Ureter (tissue), 1 donor: ENCODE data around the gene MROH9. TPM values are rescaled to one million over a fixed set of nuclear protein-coding genes. Genes with fewer than 3 reads are reported as not detected.

ENCODE experiments used
- DNase-seq: peaks from one replicate; pipeline ENCODE4 v3.0.0-alpha.2; 2020; ENCODE audit warnings: low spot score
- total RNA-seq: library from RNA; stranded (reverse); gene quantifications from one replicate; pipeline ENCODE4 v1.2.4, GENCODE V29; 2023
- donor health status: DM: yes; HTN: yes; CAD: no.

The MROH9 gene
- total RNA-seq, 1 donor from 2014 or later = not detected

DNA sequence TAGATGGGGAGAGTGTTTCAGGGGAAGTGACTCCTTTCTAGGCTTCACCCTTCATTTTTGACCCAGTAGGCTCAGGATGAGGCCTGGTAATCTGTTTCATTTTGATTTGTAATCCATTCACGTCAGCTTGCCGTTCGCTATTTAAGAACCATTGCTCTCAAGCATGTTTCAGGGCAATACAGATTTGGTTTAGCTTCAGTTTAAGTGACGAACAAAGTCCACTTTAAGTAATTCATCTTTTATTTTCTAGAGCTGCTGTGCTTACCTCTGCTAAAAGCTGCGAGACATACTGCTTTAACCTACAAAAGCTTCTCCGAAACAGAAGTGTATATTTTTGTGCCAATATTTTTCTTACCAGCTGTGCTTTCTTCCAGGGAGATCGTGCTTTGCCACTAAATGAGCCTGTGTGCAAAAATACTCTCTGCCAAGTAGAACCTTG, 146.4 kb downstream of the MROH9 start:
- no peak for DNase-seq

DNA sequence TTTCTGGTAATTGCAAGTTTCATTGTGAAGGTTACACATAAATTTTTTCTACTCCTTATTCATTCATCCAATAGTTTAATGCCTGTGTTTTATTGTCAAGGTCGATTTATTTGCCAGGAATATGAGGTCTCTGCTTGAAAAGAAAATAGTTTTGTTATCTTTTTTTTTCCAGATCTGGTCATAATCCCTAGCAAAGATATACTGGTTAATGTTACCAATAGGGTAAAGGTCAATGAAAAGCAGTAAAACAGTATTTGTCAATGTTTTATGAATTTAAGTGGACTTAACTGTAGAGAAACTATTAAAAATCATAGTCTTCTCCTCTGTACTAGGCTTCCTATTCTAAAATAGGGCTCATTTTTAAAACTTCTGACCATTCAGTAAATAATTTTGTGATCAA, 147.3 kb downstream of the MROH9 start:
- DNase-seq = no peak

DNA sequence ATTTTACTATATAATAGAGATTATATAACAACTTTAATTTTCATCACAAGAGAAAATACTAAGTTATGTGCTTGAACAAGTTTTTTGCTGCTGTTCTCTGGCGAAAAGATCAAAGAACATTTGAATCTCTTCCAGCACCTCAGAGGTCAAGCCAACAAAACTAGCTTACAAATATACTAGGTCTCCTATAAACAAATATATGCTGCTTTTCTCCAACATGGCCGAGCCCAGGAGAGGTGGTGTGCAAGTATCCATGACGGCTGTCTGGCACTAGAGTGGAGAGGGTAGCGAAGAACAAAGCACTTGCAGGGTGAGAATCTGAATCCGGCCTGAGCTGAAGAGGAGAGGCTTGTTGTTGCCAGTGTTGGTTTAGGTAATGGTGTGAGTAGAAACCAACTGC, 147.9 kb downstream of the MROH9 start:
- no peak for DNase-seq

DNA sequence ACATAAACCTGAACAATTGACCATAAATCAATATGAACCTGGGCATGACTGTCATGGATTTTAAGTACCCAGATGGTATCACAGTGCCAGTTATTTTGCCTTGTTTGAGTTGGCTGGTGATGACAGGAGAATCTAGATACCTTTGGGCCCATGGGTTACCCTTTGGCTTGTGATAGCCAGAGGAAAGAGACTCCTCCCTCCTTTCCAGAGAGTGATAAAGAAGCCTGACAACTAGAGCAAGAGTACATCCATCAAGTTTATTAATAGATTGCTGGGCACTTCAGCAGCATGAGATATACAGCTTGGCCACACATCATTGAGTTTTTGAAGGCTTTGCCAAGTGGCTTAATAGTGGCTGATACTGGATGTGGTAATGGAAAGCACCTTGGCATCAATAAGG, 148.8 kb downstream of the MROH9 start:
- no peak for DNase-seq

DNA sequence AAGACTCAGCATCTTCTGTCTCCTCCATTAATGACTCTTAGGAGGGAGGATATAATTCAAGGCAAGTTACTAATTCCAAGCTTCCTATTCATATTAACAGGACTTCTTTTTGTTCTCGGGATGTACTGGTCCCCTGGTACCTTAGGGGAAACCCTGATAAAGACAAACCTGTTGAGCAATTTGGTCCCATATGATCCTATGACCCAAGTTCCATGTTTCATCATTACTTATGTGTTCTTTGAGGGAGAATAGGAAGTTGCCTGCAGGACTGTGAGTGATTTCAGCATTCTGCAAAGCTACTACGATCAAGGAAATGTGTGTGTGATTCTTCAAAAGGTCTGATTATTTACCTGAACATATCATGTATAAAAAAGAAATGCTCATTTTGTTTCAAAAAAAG, 149.5 kb downstream of the MROH9 start:
- no peak for DNase-seq

DNA sequence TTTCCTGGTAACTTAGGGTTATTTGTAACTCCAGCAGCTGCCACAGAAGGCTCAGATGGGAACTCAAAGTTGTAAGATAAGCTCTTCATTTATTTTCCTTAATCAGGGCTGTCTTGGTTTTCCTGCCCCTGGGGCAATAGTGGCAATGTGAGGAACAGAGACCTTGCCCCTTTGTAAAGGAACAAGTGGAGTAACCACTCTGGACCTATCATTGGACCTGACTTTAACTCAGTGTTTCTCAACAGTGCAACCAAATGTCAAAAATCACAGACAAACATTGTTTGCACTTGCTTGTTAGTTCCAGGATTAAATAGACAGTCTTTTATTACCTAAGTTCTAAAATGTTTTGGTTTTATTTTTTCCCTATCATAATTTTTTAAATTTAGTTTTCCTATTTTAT, 152.6 kb downstream of the MROH9 start:
- DNase-seq = no peak

DNA sequence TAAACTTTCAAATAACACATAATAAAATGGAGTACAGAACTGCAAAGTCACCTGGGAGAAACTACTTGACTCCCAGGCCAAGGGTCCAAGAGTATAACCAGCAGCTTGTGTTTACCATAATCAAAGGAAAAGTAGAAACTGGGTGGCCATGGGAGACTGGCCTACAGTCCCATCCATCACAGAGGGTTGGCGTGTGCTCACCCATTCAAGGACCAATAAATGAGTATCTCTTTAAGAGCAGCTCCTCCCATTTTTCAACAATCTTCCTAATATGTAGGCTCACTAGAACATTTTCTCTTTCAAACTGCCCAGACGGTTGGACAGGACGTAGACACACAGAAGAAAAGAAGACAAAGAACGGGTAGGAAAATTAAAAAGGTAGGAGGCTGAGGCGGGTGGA, 155.3 kb downstream of the MROH9 start, which contains the start of gene FMO3:
Gene FMO3 (plus strand): TSS at position 302 of the 400 bp plus-strand sequence. CDS start 1,754 bp downstream, outside the sequence.
- DNase-seq = no peak

DNA sequence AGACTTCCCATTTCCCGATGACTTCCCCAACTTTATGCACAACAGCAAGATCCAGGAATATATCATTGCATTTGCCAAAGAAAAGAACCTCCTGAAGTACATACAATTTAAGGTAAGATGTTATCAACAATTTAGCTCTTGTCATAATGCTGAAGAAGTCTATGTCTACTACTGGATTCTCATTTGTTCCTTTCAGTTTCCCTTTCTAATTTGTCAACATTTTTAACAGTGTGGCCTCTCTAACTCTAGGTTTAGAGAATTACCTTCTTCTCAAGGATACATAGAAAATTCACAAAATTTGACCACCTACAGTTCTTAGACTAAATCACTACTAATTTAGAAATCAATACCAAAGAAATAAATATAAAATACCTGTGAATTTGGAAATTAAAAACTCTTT, 168.5 kb downstream of the MROH9 start:
- DNase-seq = no peak

DNA sequence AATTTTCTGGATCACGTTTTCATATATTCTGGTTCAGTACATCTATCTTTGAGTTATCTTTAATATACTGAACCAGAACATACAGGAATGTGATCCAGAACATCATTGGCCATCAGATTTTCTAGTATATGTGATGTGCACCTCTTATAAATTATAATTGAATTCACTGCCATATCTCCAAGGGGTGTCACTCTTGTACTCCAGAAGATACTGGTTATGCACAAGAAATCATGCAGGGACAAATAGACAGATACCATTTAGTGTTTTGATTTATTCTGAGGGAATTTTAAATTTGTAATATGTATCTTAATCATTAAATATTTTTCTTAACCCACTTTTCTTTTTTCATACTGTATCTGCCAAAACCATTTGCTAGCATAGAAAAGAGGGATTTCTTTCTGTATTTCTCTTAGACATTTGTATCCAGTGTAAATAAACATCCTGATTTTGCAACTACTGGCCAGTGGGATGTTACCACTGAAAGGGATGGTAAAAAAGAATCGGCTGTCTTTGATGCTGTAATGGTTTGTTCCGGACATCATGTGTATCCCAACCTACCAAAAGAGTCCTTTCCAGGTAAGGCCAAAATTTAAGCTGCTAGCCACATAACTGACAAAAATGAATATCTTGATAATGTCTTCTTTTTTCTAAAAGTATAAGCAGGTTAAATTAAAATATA, 172.1 kb downstream of the MROH9 start:
- DNase-seq = no peak

DNA sequence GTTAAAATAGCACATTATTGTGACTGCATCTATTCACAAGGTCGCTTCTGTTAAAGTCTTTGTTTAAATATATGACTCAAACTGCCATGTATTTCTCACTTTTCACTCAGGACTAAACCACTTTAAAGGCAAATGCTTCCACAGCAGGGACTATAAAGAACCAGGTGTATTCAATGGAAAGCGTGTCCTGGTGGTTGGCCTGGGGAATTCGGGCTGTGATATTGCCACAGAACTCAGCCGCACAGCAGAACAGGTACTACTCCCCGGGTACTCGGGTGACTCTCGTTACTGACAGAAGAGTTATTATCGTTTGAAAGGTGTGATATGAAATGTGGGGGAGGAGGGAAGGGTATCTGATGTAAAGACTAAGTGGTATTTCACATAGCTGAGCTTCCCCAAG, 172.6 kb downstream of the MROH9 start:
- no peak for DNase-seq

DNA sequence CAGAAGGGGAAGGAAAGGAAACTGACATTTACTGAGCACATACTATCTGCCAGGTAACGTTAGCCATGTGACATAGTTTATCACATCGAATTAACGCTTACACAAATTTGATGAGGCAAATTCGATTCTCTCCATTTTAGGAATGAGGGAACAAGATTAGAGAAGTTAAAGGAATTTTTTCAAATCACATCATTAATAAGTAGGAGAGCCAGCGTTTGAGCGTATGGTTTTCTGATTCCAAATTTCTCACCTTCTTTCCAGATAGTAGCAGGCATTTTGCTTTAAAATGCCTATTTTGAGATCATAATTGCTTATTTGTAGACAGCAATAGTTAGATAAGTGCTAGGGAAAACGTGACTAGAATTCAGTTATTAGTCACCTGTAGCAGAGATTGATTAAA, 174.6 kb downstream of the MROH9 start:
- no peak for DNase-seq

DNA sequence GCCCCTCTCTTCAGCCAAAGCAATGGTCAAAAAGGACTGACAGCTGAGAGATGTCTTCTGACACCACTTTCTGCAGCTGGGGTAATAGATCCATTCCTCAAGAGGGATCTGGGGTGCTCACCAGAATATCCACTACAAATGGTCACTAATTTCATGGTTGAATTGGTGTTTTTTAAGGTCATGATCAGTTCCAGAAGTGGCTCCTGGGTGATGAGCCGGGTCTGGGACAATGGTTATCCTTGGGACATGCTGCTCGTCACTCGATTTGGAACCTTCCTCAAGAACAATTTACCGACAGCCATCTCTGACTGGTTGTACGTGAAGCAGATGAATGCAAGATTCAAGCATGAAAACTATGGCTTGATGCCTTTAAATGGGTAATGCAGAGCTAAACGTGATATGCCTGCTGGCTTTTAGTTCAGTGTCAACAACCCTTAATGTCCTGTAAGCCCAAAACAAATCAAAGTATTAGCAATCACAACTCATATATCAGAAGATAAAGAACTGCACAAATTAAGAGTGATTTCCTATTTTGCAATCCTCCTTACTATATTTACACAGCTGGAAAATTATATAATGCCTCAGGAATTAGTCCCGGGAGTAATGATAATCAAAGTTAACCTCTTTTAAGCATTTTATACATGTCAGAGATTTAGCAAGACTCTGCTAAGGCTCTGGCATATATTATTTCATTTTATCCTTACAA, 175.4 kb downstream of the MROH9 start:
- no peak for DNase-seq

DNA sequence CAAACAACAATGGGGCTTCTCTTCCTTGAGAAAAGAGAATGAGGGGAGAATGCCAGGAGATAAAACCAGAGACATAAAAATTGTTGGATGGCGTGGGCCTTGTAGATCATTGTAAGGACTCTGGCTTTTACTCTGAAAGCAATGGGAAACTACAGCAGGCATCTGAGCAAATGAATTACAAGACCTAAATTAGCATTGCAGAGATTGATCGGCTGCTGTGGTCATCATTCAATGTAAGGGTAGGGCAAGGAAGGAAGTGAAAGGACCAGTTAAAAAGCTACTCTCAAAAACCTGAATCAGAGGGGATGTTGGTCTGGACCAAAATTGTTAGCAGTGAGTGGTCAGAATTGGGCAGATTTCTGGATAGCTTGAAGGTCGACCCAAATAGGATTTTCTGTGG, 176.8 kb downstream of the MROH9 start:
- no peak for DNase-seq

DNA sequence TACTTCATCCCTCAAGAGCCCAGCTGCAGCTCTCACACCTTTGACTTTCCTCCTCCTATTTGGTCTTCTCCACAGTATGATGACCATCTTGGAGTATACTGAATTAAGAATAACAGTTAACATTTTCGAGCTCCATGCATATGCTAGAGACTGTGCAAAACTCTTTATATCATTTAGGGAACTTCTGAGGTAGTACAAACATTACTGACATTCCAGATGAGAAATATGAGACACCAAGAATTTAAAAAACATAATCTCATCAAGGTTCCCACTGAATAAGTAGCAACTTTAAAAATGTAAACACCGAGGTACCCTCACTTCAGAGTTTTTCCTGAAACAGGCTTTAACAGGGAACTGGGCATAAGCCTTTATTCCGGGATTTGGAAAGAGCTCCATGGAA, 178.0 kb downstream of the MROH9 start:
- no peak for DNase-seq

Other genes with a start within 250 kb of the MROH9 start
- gene FMO3, start 155.4 kb downstream of the MROH9 start, total RNA-seq = 0.65 TPM
- 6.7 TPM for gene FMO2, start 249.8 kb downstream of the MROH9 start, total RNA-seq